Brain microvascular endothelial cell (primary cell): ENCODE measurements around the gene SMC5.
"Not testable (repeated sequence)": the region's sequence is repeated elsewhere in the genome, so short reads cannot be mapped to it uniquely, and the experiment has no call there.

Experiments
- DNase-seq: peaks from one replicate; pipeline ENCODE4 v3.0.0-alpha.2; 2020
- H3K27ac ChIP-seq: fragments of 250-450 bp; sonication (Bioruptor Pico); 2 replicates; pipeline ENCODE4 v1.5.1; 2020; ENCODE audit warnings: mild to moderate bottlenecking, moderate library complexity
- H3K27me3 ChIP-seq: fragments of 250-450 bp; sonication (Bioruptor Pico); replicated peaks from 2 replicates; pipeline ENCODE4 v1.5.1; 2020; ENCODE audit warnings: mild to moderate bottlenecking
- H3K36me3 ChIP-seq: fragments of 250-450 bp; sonication (Bioruptor Pico); replicated peaks from 2 replicates; pipeline ENCODE4 v1.5.1; 2020; ENCODE audit warnings: mild to moderate bottlenecking
- H3K4me3 ChIP-seq: 2 replicates; pipeline ENCODE4 v1.5.1; 2011; ENCODE audit warnings: low read depth, mild to moderate bottlenecking, control low read depth, low read length, moderate library complexity
- in situ Hi-C: cut with HindIII; loops from 2 replicates; pipeline ENCODE4 v1.10.0; 2017; ENCODE audit warnings: low sequenced_read_pairs, low pct_ligation_motif_present
- TF ChIP-seq, protein P1 (sequence below): IDR thresholded peaks from 2 replicates; pipeline ENCODE4 v1.5.1; 2011; ENCODE audit warnings: low read depth, mild to moderate bottlenecking, moderate library complexity, low read length, control low read depth, inconsistent platforms; ENCODE audit errors: missing control alignments

Gene SMC5

GRCh38 chr9:70392850-70393249, 134.1 kb downstream of the SMC5 start:
- TF ChIP-seq, protein P1, sequence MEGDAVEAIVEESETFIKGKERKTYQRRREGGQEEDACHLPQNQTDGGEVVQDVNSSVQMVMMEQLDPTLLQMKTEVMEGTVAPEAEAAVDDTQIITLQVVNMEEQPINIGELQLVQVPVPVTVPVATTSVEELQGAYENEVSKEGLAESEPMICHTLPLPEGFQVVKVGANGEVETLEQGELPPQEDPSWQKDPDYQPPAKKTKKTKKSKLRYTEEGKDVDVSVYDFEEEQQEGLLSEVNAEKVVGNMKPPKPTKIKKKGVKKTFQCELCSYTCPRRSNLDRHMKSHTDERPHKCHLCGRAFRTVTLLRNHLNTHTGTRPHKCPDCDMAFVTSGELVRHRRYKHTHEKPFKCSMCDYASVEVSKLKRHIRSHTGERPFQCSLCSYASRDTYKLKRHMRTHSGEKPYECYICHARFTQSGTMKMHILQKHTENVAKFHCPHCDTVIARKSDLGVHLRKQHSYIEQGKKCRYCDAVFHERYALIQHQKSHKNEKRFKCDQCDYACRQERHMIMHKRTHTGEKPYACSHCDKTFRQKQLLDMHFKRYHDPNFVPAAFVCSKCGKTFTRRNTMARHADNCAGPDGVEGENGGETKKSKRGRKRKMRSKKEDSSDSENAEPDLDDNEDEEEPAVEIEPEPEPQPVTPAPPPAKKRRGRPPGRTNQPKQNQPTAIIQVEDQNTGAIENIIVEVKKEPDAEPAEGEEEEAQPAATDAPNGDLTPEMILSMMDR: no peak
- no peak overlapping the region for H3K4me3 ChIP-seq
- no peaks in the 10 kb centered on the region for H3K36me3 ChIP-seq
- H3K27me3 ChIP-seq: no peaks in the 10 kb centered on the region
- no peak for DNase-seq
- in situ Hi-C loops: no loop called here
- H3K27ac ChIP-seq: no peak overlapping the region

GRCh38 chr9:70395652-70396051, 136.9 kb downstream of the SMC5 start:
- Histone ChIP-seq H3K27me3 (no peaks in the 10 kb centered on the region), H3K27ac (no peak overlapping the region), H3K4me3 (no peak overlapping the region), H3K36me3 (no peaks in the 10 kb centered on the region)
- no peak for DNase-seq
- TF ChIP-seq, protein P1: no peak
- in situ Hi-C loops: no loop called here

GRCh38 chr9:70398145-70398556, 139.4 kb downstream of the SMC5 start:
- Histone ChIP-seq H3K36me3 (no peaks in the 10 kb centered on the region), H3K27ac (no peak overlapping the region), H3K27me3 (no peaks in the 10 kb centered on the region), H3K4me3 (no peak overlapping the region)
- in situ Hi-C loops: no loop called here
- no peak for DNase-seq
- TF ChIP-seq, protein P1: no peak

GRCh38 chr9:70399141-70399540, 140.4 kb downstream of the SMC5 start:
- no peak for DNase-seq
- Histone ChIP-seq H3K4me3 (no peak overlapping the region), H3K27me3 (no peaks in the 10 kb centered on the region), H3K36me3 (no peaks in the 10 kb centered on the region), H3K27ac (no peak overlapping the region)
- TF ChIP-seq, protein P1: no peak
- in situ Hi-C loops: no loop called here

DNA sequence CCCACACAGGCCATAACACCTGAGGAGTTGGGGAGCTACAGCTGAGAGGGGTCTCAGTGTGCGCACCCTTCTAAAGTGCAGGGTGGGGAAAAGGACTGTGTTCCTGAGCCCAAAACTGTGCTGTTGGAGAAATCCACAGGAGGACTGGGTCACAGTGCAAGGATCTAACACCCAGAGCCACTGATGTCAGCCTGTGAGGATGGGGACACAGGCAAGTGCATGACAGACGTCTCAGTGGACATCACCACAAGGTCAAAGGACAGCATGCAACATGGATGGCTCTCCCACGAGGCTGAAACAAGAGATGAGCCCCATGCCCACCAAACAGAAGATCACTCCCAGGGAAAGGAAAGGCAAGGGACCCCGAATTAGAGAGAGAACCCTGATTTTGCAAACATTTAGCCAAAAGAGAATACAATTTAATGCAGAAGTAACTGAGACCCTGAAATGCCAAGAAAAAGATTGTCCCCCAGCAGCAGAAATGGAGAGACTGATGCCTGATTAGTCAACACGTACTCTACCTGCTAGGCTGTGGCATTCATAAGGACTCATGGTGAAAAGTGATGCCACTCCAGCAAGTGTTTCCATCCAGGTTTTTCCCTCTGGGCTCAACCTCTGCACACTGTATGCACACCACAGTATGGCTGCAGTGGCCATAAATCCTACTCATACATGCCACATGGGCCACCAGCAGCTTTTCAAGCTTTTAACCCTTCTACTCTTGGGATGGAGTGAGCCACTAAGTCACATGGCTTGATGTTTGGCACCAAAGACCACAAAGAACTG, 141.5 kb downstream of the SMC5 start:
- in situ Hi-C loops: loop anchor here (25.0 kb wide), 1 partner anchor 187 kb away; no protein-coding TSS in a partner anchor
- Histone ChIP-seq H3K27ac (no peak overlapping the region), H3K27me3 (no peaks in the 10 kb centered on the region), H3K36me3 (no peaks in the 10 kb centered on the region), H3K4me3 (no peak overlapping the region)
- no peak for DNase-seq
- TF ChIP-seq, protein P1: no peak

GRCh38 chr9:70401241-70401640, 142.5 kb downstream of the SMC5 start:
- not testable (repeated sequence) for H3K27ac ChIP-seq, H3K36me3 ChIP-seq, H3K27me3 ChIP-seq, DNase-seq, H3K4me3 ChIP-seq
- in situ Hi-C loops: loop anchor here (25.0 kb wide), 1 partner anchor 186 kb away; no protein-coding TSS in a partner anchor
